Tibial nerve (tissue), 4 donors: ENCODE results near the gene GNB3. TPM values are rescaled to one million over a fixed set of nuclear protein-coding genes. Genes with fewer than 3 reads are reported as not detected.
"Not testable (repeated sequence)": the region's sequence is repeated elsewhere in the genome, so short reads cannot be mapped to it uniquely, and the experiment has no call there.

Source experiments
- DNase-seq, 2 donors: peaks; one replicate each; pipeline ENCODE4 v3.0.0-alpha.2; 2019; ENCODE audit warnings: low spot score in 2 of 2
- H3K27ac ChIP-seq, 4 donors: fragments of 200-600 bp; sonication (generic) in 3 of 4; one replicate each; pipeline ENCODE4 v1.5.1; 2017 to 2019; ENCODE audit warnings: mild to moderate bottlenecking in 1 of 4
- H3K27me3 ChIP-seq, 2 donors: fragments of 200-600 bp; sonication (generic) in 1 of 2; one replicate each; pipeline versions ENCODE4 v1.5.1 to v1.6.0; 2017 to 2019
- H3K36me3 ChIP-seq, 3 donors: fragments of 200-600 bp; sonication (generic); one replicate each; pipeline ENCODE4 v1.5.1; 2018 to 2019
- H3K4me1 ChIP-seq, 4 donors: fragments of 200-600 bp; sonication (generic) in 3 of 4; one replicate each; pipeline ENCODE4 v1.5.1; 2017 to 2019
- H3K4me3 ChIP-seq, 4 donors: fragments of 200-600 bp; sonication (generic) in 3 of 4; one replicate each; pipeline ENCODE4 v1.5.1; 2017 to 2019; ENCODE audit warnings: mild to moderate bottlenecking in 1 of 4, moderate library complexity in 1 of 4
- H3K9me3 ChIP-seq, 4 donors: fragments of 200-600 bp; sonication (generic) in 3 of 4; one replicate each; pipeline ENCODE4 v1.5.1; 2017 to 2019
- CTCF ChIP-seq, 5 experiments: fragments of 200-600 bp in 3 of 5; fragments of 450-650 bp in 2 of 5; sonication (generic) in 3 of 5; IDR thresholded peaks; one replicate each; pipeline ENCODE4 v1.5.1; 2016 to 2019; ENCODE audit warnings: antibody characterized with exemption in 5 of 5, mild to moderate bottlenecking in 3 of 5, moderate library complexity in 2 of 5
- EP300 ChIP-seq, 2 donors: sonication (generic); formaldehyde crosslinking; IDR thresholded peaks; one replicate each; pipeline ENCODE4 v1.6.1; 2017; ENCODE audit warnings: antibody characterized with exemption in 2 of 2, mild to moderate bottlenecking in 1 of 2
- POLR2A ChIP-seq, 2 donors: fragments of 450-650 bp; IDR thresholded peaks; one replicate each; pipeline ENCODE4 v1.6.1; 2017; ENCODE audit warnings: antibody characterized with exemption in 2 of 2, mild to moderate bottlenecking in 2 of 2, moderate library complexity in 2 of 2
- WGBS, 2 donors: methylation state at CpG; one replicate each; pipeline ENCODE4 v1.1.5; 2018; 5-methylcytosine and 5-hydroxymethylcytosine counted together
- total RNA-seq, 4 donors: library from RNA; depleted of rRNA; stranded (reverse); fragments of >200 nt; gene quantifications; one replicate each; pipeline ENCODE4 v1.1.0, GENCODE V29; 2016

The GNB3 gene
- total RNA-seq, 4 donors from 2014 or later: 0.84 to 9.9 (median 5.6) TPM

DNA sequence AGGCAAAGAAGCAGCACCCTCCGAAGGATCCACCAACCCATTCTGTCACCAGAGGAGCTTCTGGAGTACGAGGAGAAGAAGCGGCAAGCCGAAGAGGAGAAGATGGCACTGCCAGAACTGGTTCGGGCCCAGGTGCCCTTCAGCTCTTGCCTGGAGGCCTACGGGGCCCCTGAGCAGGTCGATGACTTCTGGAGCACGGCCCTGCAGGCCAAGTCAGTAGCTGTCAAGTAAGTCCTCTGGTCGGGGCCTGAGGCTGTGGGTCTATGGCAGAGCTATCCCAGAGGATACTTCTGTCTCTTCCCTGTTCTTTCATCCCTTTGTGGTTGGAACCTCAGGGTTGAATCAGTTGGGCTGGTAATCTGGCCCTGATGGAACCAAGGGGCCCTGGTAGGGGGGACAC, 20.7 kb downstream of the GNB3 start:
- no peak for TF ChIP-seq CTCF (IDR thresholded peaks at IDR 0.05)
- DNase-seq: no peak
- H3K4me3 ChIP-seq: no peak overlapping the region
- H3K36me3 ChIP-seq: peaks cover 2 to 100% (median 28%) of the 10 kb centered on the region in 3 donors
- peaks cover 0 to 2% (median 0%) of the 10 kb centered on the region in 4 donors for H3K4me1 ChIP-seq
- no peaks in the 10 kb centered on the region for H3K9me3 ChIP-seq
- no peaks in the 10 kb centered on the region for H3K27me3 ChIP-seq
- no peak overlapping the region for H3K27ac ChIP-seq
- 94 to 98% methylated on average over 8 to 9 of the region's 9 CpGs for WGBS, 2 donors

GRCh38 chr12:6863033-6863432, 22.3 kb downstream of the GNB3 start:
- H3K9me3 ChIP-seq: no peaks in the 10 kb centered on the region
- H3K36me3 ChIP-seq: peaks cover 0 to 83% (median 26%) of the 10 kb centered on the region in 3 donors
- WGBS, 2 donors: 92 to 93% methylated on average over 8 to 11 of the region's 11 CpGs
- no peak for DNase-seq
- TF ChIP-seq EP300 (IDR thresholded peaks at IDR 0.05) (no peak), CTCF (IDR thresholded peaks at IDR 0.05) (no peak), POLR2A (IDR thresholded peaks at IDR 0.05) (no peak)
- no peaks in the 10 kb centered on the region for H3K27me3 ChIP-seq
- H3K27ac ChIP-seq: no peak overlapping the region
- peaks cover 0 to 9% (median 0%) of the 10 kb centered on the region in 4 donors for H3K4me1 ChIP-seq
- no peak overlapping the region for H3K4me3 ChIP-seq

DNA sequence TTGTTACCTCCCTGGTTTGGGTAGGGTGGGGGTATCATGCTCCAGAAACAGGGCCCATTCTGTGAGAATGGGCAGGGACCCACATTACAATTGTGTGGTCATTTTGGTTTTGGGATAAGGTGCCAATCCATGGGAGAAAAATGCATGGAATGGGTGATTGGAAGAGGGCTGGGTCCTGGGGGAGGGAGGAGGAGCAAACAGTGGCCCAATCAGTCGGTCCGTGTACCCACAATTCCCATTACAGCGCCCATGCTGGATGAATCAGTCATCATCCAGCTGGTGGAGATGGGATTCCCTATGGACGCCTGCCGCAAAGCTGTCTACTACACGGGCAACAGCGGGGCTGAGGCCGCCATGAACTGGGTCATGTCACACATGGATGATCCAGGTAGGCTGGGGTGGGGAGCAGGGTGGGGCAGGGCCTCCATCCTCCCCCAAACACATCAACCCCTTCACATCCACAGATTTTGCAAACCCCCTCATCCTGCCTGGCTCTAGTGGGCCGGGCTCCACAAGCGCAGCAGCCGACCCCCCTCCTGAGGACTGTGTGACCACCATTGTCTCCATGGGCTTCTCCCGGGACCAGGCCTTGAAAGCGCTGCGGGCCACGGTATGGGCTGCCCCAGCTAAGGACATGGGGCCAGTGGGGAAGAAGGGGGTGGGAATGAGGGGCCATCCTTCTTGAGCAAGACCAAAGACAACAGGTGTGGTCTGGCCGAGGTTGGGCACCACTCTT, 23.0 kb downstream of the GNB3 start:
- WGBS, 2 donors: 87 to 91% methylated on average over 15 to 16 of the region's 16 CpGs
- DNase-seq: no peak
- H3K4me3 ChIP-seq: no peak overlapping the region
- peaks cover 0 to 17% (median 6%) of the 10 kb centered on the region in 4 donors for H3K4me1 ChIP-seq
- TF ChIP-seq POLR2A (IDR thresholded peaks at IDR 0.05) (no peak), CTCF (IDR thresholded peaks at IDR 0.05) (no peak), EP300 (IDR thresholded peaks at IDR 0.05) (no peak)
- no peaks in the 10 kb centered on the region for H3K9me3 ChIP-seq
- no peaks in the 10 kb centered on the region for H3K27me3 ChIP-seq
- no peak overlapping the region for H3K27ac ChIP-seq
- H3K36me3 ChIP-seq: peaks cover 0 to 76% (median 26%) of the 10 kb centered on the region in 3 donors

- H3K27me3 ChIP-seq, H3K27ac ChIP-seq, H3K9me3 ChIP-seq, H3K4me3 ChIP-seq, DNase-seq: not testable (repeated sequence)
- WGBS, 2 donors: 90 to 93% methylated on average over 5 of the region's 5 CpGs
- peaks cover 0 to 69% (median 17%) of the 10 kb centered on the region in 3 donors for H3K36me3 ChIP-seq
- peaks cover 0 to 32% (median 17%) of the 10 kb centered on the region in 4 donors for H3K4me1 ChIP-seq
These were observed 24.6 kb downstream of the GNB3 start for GRCh38 chr12:6865307-6865706.

DNA sequence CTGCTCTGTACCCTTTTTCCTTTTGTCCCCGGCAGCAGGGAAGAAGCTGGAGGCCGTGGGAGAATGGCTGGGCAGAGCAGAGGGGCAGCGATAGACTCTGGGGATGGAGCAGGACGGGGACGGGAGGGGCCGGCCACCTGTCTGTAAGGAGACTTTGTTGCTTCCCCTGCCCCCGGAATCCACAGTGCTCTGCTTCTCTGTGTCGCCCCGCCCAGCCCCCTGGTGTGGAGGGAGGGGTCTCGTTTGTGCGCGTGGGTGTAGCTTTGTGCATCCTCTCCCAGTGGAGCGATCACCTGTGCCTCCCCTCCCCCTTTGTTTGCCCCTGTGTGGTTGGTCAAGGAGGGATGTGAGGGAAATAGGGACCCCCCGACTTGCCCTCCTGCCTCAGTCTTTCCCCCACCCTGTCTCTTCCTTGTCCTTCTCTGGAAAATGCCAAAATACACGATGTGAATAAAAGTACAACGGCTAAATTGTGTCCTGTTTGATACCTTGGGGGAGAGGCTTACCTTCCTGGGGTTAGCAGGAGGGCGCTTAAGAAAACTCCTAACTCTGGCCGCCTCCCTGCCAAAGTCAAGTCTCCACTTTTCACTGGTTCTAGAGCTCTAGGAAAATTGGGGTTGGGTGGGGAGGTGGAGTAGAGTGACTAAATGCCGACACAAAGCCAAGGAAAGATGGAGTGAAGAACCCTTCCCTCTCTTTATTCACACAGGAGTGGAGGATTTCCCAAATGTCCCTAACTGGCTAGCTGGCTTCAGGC, 25.6 kb downstream of the GNB3 start:
- Histone ChIP-seq H3K4me1 (peaks cover 0 to 42% (median 23%) of the 10 kb centered on the region in 4 donors), H3K9me3 (no peaks in the 10 kb centered on the region), H3K4me3 (peak overlapping the region; percentile 76 to 96 (median 94)), H3K36me3 (peaks cover 0 to 69% (median 9%) of the 10 kb centered on the region in 3 donors), H3K27ac (peak overlapping the region; percentile 77 to 98 (median 96)), H3K27me3 (no peaks in the 10 kb centered on the region)
- WGBS, 2 donors: 70 to 74% methylated on average over 18 to 19 of the region's 19 CpGs
- no peak for TF ChIP-seq CTCF (IDR thresholded peaks at IDR 0.05)
- no peak for TF ChIP-seq POLR2A (IDR thresholded peaks at IDR 0.05)
- no peak for TF ChIP-seq EP300 (IDR thresholded peaks at IDR 0.05)
- DNase-seq: no peak
